HCT116 (cell line): ENCODE data around the gene NEMP2. TPM values are rescaled to one million over a fixed set of nuclear protein-coding genes. Genes with fewer than 3 reads are reported as not detected.

Experiments
- ATAC-seq: fragments of 200-7000 bp; cut with Tn5 transposase; 2 replicates; pipeline ENCODE4 v1.9.1; 2020; ENCODE audit warnings: mild to moderate bottlenecking, moderate library complexity
- BruUV-seq: library from RNA; stranded (reverse); fragments of 400-500 nt; replicated peaks from 2 replicates; lab custom pipeline; 2021; lab: Mats Ljungman, UMichigan
- CTCF ChIA-PET: fragments of 300-600 bp; sonication (Branson Sonifier 250); formaldehyde crosslinking; loops from one replicate; lab custom pipeline; 2021; ENCODE audit warnings: antibody characterized with exemption; lab: Charles Lee
- POLR2A ChIA-PET: fragments of 300-600, 350-600 bp; sonication (Branson Sonifier 250); formaldehyde crosslinking; loops from one replicate; lab custom pipeline; 2021; ENCODE audit warnings: antibody characterized with exemption; lab: Charles Lee
- RAD21 ChIA-PET, 2 experiments: fragments of 300-600 bp; sonication (Branson Sonifier 250); formaldehyde crosslinking; loops; one replicate each; lab custom pipeline; 2023; ENCODE audit warnings: low total read pairs in 2 of 2; ENCODE audit not compliant: uncharacterized antibody in 2 of 2, unreplicated experiment in 2 of 2, low non-redundant PET in 1 of 2; lab: Charles Lee
- DNase-seq: peaks from one replicate; pipeline ENCODE4 v3.0.0-alpha.2; 2010; ENCODE audit warnings: low read depth, low spot score
- H2AFZ ChIP-seq: fragments of 200-600 bp; shearing (Covaris generic), sonication (generic); 2 replicates; pipeline ENCODE4 v1.6.1; 2017; ENCODE audit warnings: low read depth, mixed run types, mixed read lengths, antibody characterized with exemption, low read length; ENCODE audit not compliant: poor library complexity, severe bottlenecking
- H3K27ac ChIP-seq: 2 replicates; pipeline ENCODE4 v1.5.1; 2012; ENCODE audit warnings: low read depth, low read length
- H3K27me3 ChIP-seq: fragments of 200-600 bp; sonication (generic); 2 replicates; pipeline ENCODE4 v1.6.1; 2016; ENCODE audit warnings: mixed run types, low read length, mixed read lengths; ENCODE audit not compliant: insufficient read depth
- H3K36me3 ChIP-seq, 2 experiments: fragments of 200-500 bp in 1 of 2; fragments of 200-600 bp in 1 of 2; sonication (Bioruptor generic) in 1 of 2; sonication (generic) in 1 of 2; 2 replicates each; pipeline versions ENCODE4 v1.5.1 to v1.6.1; 2014 to 2016; ENCODE audit warnings: low read length in 2 of 2, inconsistent platforms in 1 of 2, mixed read lengths in 1 of 2, mixed run types in 1 of 2; ENCODE audit not compliant: insufficient read depth in 2 of 2, control insufficient read depth in 1 of 2
- H3K4me1 ChIP-seq, 2 experiments: fragments of 200-600 bp in 1 of 2; sonication (generic) in 1 of 2; 2 replicates each; pipeline versions ENCODE4 v1.5.1 to v1.6.1; 2012 to 2017; ENCODE audit warnings: low read length in 2 of 2, inconsistent platforms in 1 of 2, mild to moderate bottlenecking in 1 of 2, mixed read lengths in 1 of 2, mixed run types in 1 of 2, moderate library complexity in 1 of 2; ENCODE audit not compliant: insufficient read depth in 2 of 2, control insufficient read depth in 1 of 2
- H3K4me2 ChIP-seq: fragments of 200-600 bp; sonication (generic); 2 replicates; pipeline ENCODE4 v1.6.1; 2017; ENCODE audit warnings: mixed run types, low read length, mixed read lengths
- H3K4me3 ChIP-seq, 2 experiments: fragments of 200-600 bp in 1 of 2; sonication (generic) in 1 of 2; replicated peaks in 1 of 2; 2 replicates each; pipeline ENCODE4 v1.5.1; 2011 to 2016; ENCODE audit warnings: low read length in 2 of 2, control low read depth in 1 of 2, low read depth in 1 of 2, mild to moderate bottlenecking in 1 of 2, mixed read lengths in 1 of 2, mixed run types in 1 of 2
- H3K79me2 ChIP-seq: fragments of 200-600 bp; sonication (generic); 2 replicates; pipeline ENCODE4 v1.6.1; 2017; ENCODE audit warnings: mild to moderate bottlenecking, mixed run types, low read length, moderate library complexity, mixed read lengths; ENCODE audit not compliant: insufficient read depth
- H3K9ac ChIP-seq: fragments of 200-600 bp; sonication (generic); 2 replicates; pipeline ENCODE4 v1.6.1; 2016; ENCODE audit warnings: low read length, mixed read lengths
- H3K9me2 ChIP-seq: fragments of 200-600 bp; sonication (generic), shearing (Covaris generic); 2 replicates; pipeline ENCODE4 v1.6.1; 2017; ENCODE audit warnings: mixed run types, mild to moderate bottlenecking, moderate library complexity; ENCODE audit not compliant: insufficient read depth
- H3K9me3 ChIP-seq, 2 experiments: fragments of 200-500 bp in 1 of 2; fragments of 200-600 bp in 1 of 2; sonication (Bioruptor generic) in 1 of 2; sonication (generic) in 1 of 2; 2 replicates each; pipeline ENCODE4 v1.6.1; 2014 to 2017; ENCODE audit warnings: low read length in 2 of 2, mixed read lengths in 2 of 2, inconsistent platforms in 1 of 2, low read depth in 1 of 2, mild to moderate bottlenecking in 1 of 2, mixed run types in 1 of 2, moderate library complexity in 1 of 2; ENCODE audit not compliant: control insufficient read depth in 1 of 2, insufficient read depth in 1 of 2
- H4K20me1 ChIP-seq: fragments of 200-600 bp; sonication (generic), shearing (Covaris generic); 2 replicates; pipeline ENCODE4 v1.6.1; 2017; ENCODE audit warnings: mixed run types, mild to moderate bottlenecking, moderate library complexity; ENCODE audit not compliant: insufficient read depth
- ATF3 ChIP-seq: IDR thresholded peaks from 2 replicates; pipeline ENCODE4 v1.6.1; 2012
- CEBPB ChIP-seq: IDR thresholded peaks from 2 replicates; pipeline ENCODE4 v1.6.1; 2012; ENCODE audit warnings: low read depth
- EGR1 ChIP-seq: IDR thresholded peaks from 2 replicates; pipeline ENCODE4 v1.6.1; 2012; ENCODE audit warnings: low read depth
- ELF1 ChIP-seq: IDR thresholded peaks from 2 replicates; pipeline ENCODE4 v1.6.1; 2012; ENCODE audit warnings: low read depth, borderline replicate concordance
- EZH2 ChIP-seq: fragments of 200-600 bp; sonication (generic); IDR thresholded peaks from 2 replicates; pipeline ENCODE4 v1.6.1; 2017; ENCODE audit warnings: antibody characterized with exemption, mixed run types
- JUND ChIP-seq: IDR thresholded peaks from 2 replicates; pipeline ENCODE4 v1.6.1; 2012
- POLR2AphosphoS5 ChIP-seq: IDR thresholded peaks from 2 replicates; pipeline ENCODE4 v1.6.1; 2011; ENCODE audit warnings: mild to moderate bottlenecking, low read depth, low read length, moderate library complexity
- REST ChIP-seq: IDR thresholded peaks from 2 replicates; pipeline ENCODE4 v1.6.1; 2012; ENCODE audit warnings: low read depth
- SRF ChIP-seq: IDR thresholded peaks from 2 replicates; pipeline ENCODE4 v1.6.1; 2012; ENCODE audit warnings: low read depth
- YY1 ChIP-seq: IDR thresholded peaks from 2 replicates; pipeline ENCODE4 v1.6.1; 2011; ENCODE audit warnings: low read length, low read depth, moderate library complexity, mild to moderate bottlenecking; ENCODE audit not compliant: insufficient replicate concordance; ENCODE audit errors: extremely low read depth
- ZFX ChIP-seq: fragments of 450-650 bp; IDR thresholded peaks from 2 replicates; pipeline ENCODE4 v1.6.1; 2017
- ZNF274 ChIP-seq: fragments of 200-500 bp; sonication (Bioruptor generic); IDR thresholded peaks from 2 replicates; pipeline ENCODE4 v1.6.1; 2014; ENCODE audit warnings: mild to moderate bottlenecking, low read depth, low read length, inconsistent platforms
- intact Hi-C: fragments of 100-400 bp; cut with micrococcal nuclease; formaldehyde crosslinking; loops from 2 replicates; pipeline ENCODE4 v1.10.0; 2022
- total RNA-seq: library from RNA; stranded (reverse); gene quantifications from one replicate; pipeline ENCODE4 v1.2.1, GENCODE V29; 2021; ENCODE audit not compliant: unreplicated experiment

The NEMP2 gene
- total RNA-seq, 1 experiment from 2014 or later: 8.6 TPM

- ChIA-PET POLR2A (no interaction called here), CTCF (no interaction called here), RAD21 (no interaction called here)
- H3K9me2 ChIP-seq: no peaks in the 10 kb centered on the region
- no peak for ATAC-seq
- no peaks in the 10 kb centered on the region for H3K36me3 ChIP-seq
- no peaks in the 10 kb centered on the region for H4K20me1 ChIP-seq
- H3K27ac ChIP-seq: no peak overlapping the region
- no peak overlapping the region for H3K9ac ChIP-seq
- H3K27me3 ChIP-seq: no peaks in the 10 kb centered on the region
- no peak overlapping the region for H2AFZ ChIP-seq
- intact Hi-C loops: loop anchor here (5.0 kb wide), 1 partner anchor 180 kb away; no protein-coding TSS in a partner anchor
- peaks cover 0 to 2% of the 10 kb centered on the region in 2 experiments; a peak in 1 of 4 replicates for H3K4me1 ChIP-seq
- no peak for TF ChIP-seq EGR1
- no peak for TF ChIP-seq EZH2
- TF ChIP-seq ZFX: no peak
- TF ChIP-seq SRF: no peak
- no peak for TF ChIP-seq ELF1
- TF ChIP-seq REST: no peak
- no peak for TF ChIP-seq CEBPB
- no peak for TF ChIP-seq JUND
- TF ChIP-seq ATF3: no peak
- TF ChIP-seq POLR2AphosphoS5: no peak
- TF ChIP-seq YY1: no peak
- TF ChIP-seq ZNF274: no peak
- DNase-seq: no peak
- H3K9me3 ChIP-seq: no peaks in the 10 kb centered on the region
- H3K4me2 ChIP-seq: no peak overlapping the region
- H3K79me2 ChIP-seq: no peaks in the 10 kb centered on the region
- H3K4me3 ChIP-seq: no peak overlapping the region
- no TSS peak for BruUV-seq
Measured at GRCh38 chr2:190507135-190507534, 27.4 kb downstream of the NEMP2 start.
